Muscle of leg (tissue), 11 donors: Measurements from ENCODE around the gene LHPP. TPM values are rescaled to one million over a fixed set of nuclear protein-coding genes. Genes with fewer than 3 reads are reported as not detected.

Source experiments
- DNase-seq: peaks from one replicate; pipeline ENCODE4 v3.0.0; 2013
- H3K27ac ChIP-seq: one replicate; pipeline ENCODE4 v1.5.1; 2013; ENCODE audit warnings: mild to moderate bottlenecking, low read length, control low read depth
- H3K27me3 ChIP-seq: one replicate; pipeline ENCODE4 v1.6.1; 2013; ENCODE audit warnings: low read length; ENCODE audit not compliant: control insufficient read depth, insufficient read depth
- H3K36me3 ChIP-seq: one replicate; pipeline ENCODE4 v1.6.1; 2013; ENCODE audit warnings: low read length; ENCODE audit not compliant: control insufficient read depth, insufficient read depth
- H3K4me1 ChIP-seq: one replicate; pipeline ENCODE4 v1.6.1; 2013; ENCODE audit warnings: low read length; ENCODE audit not compliant: control insufficient read depth, insufficient read depth
- H3K4me3 ChIP-seq: one replicate; pipeline ENCODE4 v1.5.1; 2013; ENCODE audit warnings: low read length, control low read depth
- H3K9me3 ChIP-seq: replicated peaks from 2 replicates; pipeline ENCODE4 v1.6.1; 2013; ENCODE audit warnings: low read depth, low read length; ENCODE audit not compliant: control insufficient read depth
- WGBS: methylation state at CpG from one replicate; pipeline ENCODE4 v1.1.5; 2013; ENCODE audit warnings: missing lambda C conversion rate; ENCODE audit not compliant: insufficient coverage; 5-methylcytosine and 5-hydroxymethylcytosine counted together
- polyA plus RNA-seq, 8 donors: library from polyadenylated mRNA; unstranded; fragments of 120-200 nt; gene quantifications; one replicate each; pipeline versions ENCODE4 v1.2.1 to v1.2.3, GENCODE V29; 2013; ENCODE audit warnings: inconsistent platforms in 1 of 8, low replicate concordance in 1 of 8; ENCODE audit not compliant: insufficient read length in 8 of 8, insufficient read depth in 1 of 8
- total RNA-seq: library from RNA; stranded (reverse); fragments of 120-200 nt; gene quantifications from one replicate; pipeline ENCODE4 v1.2.4, GENCODE V29; 2013

Gene LHPP
- total and polyA plus RNA-seq, 9 donors: 2.9 to 9.9 (median 8.0) TPM

- no peaks in the 10 kb centered on the region for H3K9me3 ChIP-seq
- peak; percentile 73 for DNase-seq
- H3K36me3 ChIP-seq: peaks cover 13% of the 10 kb centered on the region
- H3K4me1 ChIP-seq: peaks cover 94% of the 10 kb centered on the region
- peak overlapping the region; percentile 93 for H3K27ac ChIP-seq
- no peak overlapping the region for H3K4me3 ChIP-seq
- H3K27me3 ChIP-seq: no peaks in the 10 kb centered on the region
- 63% methylated on average over 5 of the region's 9 CpGs for WGBS
Observed at GRCh38 chr10:124647421-124648130, 186.0 kb downstream of the LHPP start.

GRCh38 chr10:124648131-124648475, 186.5 kb downstream of the LHPP start:
- Histone ChIP-seq H3K27ac (peak overlapping the region; percentile 93), H3K4me3 (no peak overlapping the region), H3K36me3 (peaks cover 12% of the 10 kb centered on the region), H3K27me3 (no peaks in the 10 kb centered on the region), H3K4me1 (peaks cover 92% of the 10 kb centered on the region), H3K9me3 (no peaks in the 10 kb centered on the region)
- no peak for DNase-seq
- 79% methylated on average over 4 of the region's 7 CpGs for WGBS

- Histone ChIP-seq H3K9me3 (no peaks in the 10 kb centered on the region), H3K27me3 (no peaks in the 10 kb centered on the region), H3K4me1 (peaks cover 92% of the 10 kb centered on the region), H3K4me3 (no peak overlapping the region), H3K36me3 (peaks cover 18% of the 10 kb centered on the region), H3K27ac (peak overlapping the region; percentile 93)
- peak; percentile 95 for DNase-seq
- WGBS: 39% methylated on average over 9 of the region's 9 CpGs
Observed at GRCh38 chr10:124648738-124649137, 187.1 kb downstream of the LHPP start.

- DNase-seq: peak; percentile 84
- 0% methylated on average over 2 of the region's 5 CpGs for WGBS
- Histone ChIP-seq H3K4me3 (no peak overlapping the region), H3K27ac (peak overlapping the region; percentile 93), H3K4me1 (peaks cover 91% of the 10 kb centered on the region), H3K27me3 (no peaks in the 10 kb centered on the region), H3K36me3 (peaks cover 22% of the 10 kb centered on the region), H3K9me3 (no peaks in the 10 kb centered on the region)
Observed at GRCh38 chr10:124649214-124649613, 187.6 kb downstream of the LHPP start.

- Histone ChIP-seq H3K9me3 (no peaks in the 10 kb centered on the region), H3K36me3 (peaks cover 32% of the 10 kb centered on the region), H3K27me3 (no peaks in the 10 kb centered on the region), H3K4me3 (no peak overlapping the region), H3K27ac (peak overlapping the region; percentile 93), H3K4me1 (peaks cover 86% of the 10 kb centered on the region)
- 88% methylated on average over 8 of the region's 12 CpGs for WGBS
- DNase-seq: no peak
Observed at GRCh38 chr10:124650263-124650662, 188.6 kb downstream of the LHPP start.

- Histone ChIP-seq H3K27ac (peak overlapping the region; percentile 53), H3K4me3 (no peak overlapping the region), H3K4me1 (peaks cover 80% of the 10 kb centered on the region), H3K9me3 (no peaks in the 10 kb centered on the region), H3K36me3 (peaks cover 38% of the 10 kb centered on the region), H3K27me3 (no peaks in the 10 kb centered on the region)
- no peak for DNase-seq
- WGBS: 73% methylated on average over 8 of the region's 13 CpGs
Observed at GRCh38 chr10:124650820-124651401, 189.3 kb downstream of the LHPP start.

GRCh38 chr10:124651402-124651891, 189.8 kb downstream of the LHPP start:
- no peak overlapping the region for H3K4me3 ChIP-seq
- no peak overlapping the region for H3K27ac ChIP-seq
- no peaks in the 10 kb centered on the region for H3K9me3 ChIP-seq
- WGBS: 80% methylated on average over 12 of the region's 14 CpGs
- peaks cover 74% of the 10 kb centered on the region for H3K4me1 ChIP-seq
- peaks cover 39% of the 10 kb centered on the region for H3K36me3 ChIP-seq
- H3K27me3 ChIP-seq: no peaks in the 10 kb centered on the region
- no peak for DNase-seq

- no peak overlapping the region for H3K27ac ChIP-seq
- peaks cover 39% of the 10 kb centered on the region for H3K36me3 ChIP-seq
- DNase-seq: no peak
- no peaks in the 10 kb centered on the region for H3K9me3 ChIP-seq
- H3K27me3 ChIP-seq: no peaks in the 10 kb centered on the region
- H3K4me3 ChIP-seq: no peak overlapping the region
- peaks cover 67% of the 10 kb centered on the region for H3K4me1 ChIP-seq
- WGBS: 88% methylated on average over 4 of the region's 5 CpGs
Observed at GRCh38 chr10:124652200-124652599, 190.6 kb downstream of the LHPP start.

- no peak overlapping the region for H3K27ac ChIP-seq
- DNase-seq: no peak
- no peaks in the 10 kb centered on the region for H3K27me3 ChIP-seq
- H3K4me3 ChIP-seq: no peak overlapping the region
- 78% methylated on average over 7 of the region's 8 CpGs for WGBS
- H3K36me3 ChIP-seq: peaks cover 39% of the 10 kb centered on the region
- H3K4me1 ChIP-seq: peaks cover 62% of the 10 kb centered on the region
- H3K9me3 ChIP-seq: no peaks in the 10 kb centered on the region
Observed at GRCh38 chr10:124652701-124653100, 191.1 kb downstream of the LHPP start.

GRCh38 chr10:124653311-124653710, 191.7 kb downstream of the LHPP start:
- Histone ChIP-seq H3K27ac (peak overlapping the region; percentile 78), H3K4me3 (no peak overlapping the region), H3K27me3 (no peaks in the 10 kb centered on the region), H3K4me1 (peaks cover 56% of the 10 kb centered on the region), H3K9me3 (no peaks in the 10 kb centered on the region), H3K36me3 (peaks cover 43% of the 10 kb centered on the region)
- 76% methylated on average over 6 of the region's 7 CpGs for WGBS
- no peak for DNase-seq
